IPS DF 4.7 (cell line): ENCODE measurements around the gene FOXD3.
A peak's percentile ranks its signal among the peaks of the same experiment; 100 is the strongest.

Source experiments
- DNase-seq: peaks from one replicate; pipeline ENCODE4 v3.0.0-alpha.2; 2013; ENCODE audit warnings: low spot score; ENCODE audit errors: extremely low read depth

Gene FOXD3

GRCh38 chr1:63322114-63322943 lies at the start of gene FOXD3:
Gene FOXD3, plus strand, starts transcription at chr1:63322567. Its CDS starts 492 bp downstream, at chr1:63323059.
- no peak for DNase-seq

GRCh38 chr1:63272811-63273210 lies 49.6 kb upstream of the FOXD3 start:
- no peak for DNase-seq

DNA sequence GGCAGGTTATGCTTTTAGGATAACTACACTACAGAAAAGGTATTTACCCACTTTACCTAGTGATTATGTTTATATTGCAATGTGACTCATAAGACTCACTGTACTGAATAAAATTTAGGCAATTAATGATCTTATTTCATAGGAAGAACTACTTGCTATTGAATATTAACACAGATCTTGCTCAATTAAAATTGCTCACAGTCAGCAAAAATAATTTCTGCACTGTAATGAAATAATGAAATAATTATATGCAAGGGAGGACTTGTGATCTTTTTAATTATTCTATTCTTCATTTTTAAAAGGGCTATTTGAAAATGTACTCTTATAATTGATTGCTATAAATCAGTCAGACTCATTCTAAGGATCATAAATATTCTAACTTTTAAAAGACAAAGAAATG lies 48.0 kb upstream of the FOXD3 start:
- no peak for DNase-seq

DNA sequence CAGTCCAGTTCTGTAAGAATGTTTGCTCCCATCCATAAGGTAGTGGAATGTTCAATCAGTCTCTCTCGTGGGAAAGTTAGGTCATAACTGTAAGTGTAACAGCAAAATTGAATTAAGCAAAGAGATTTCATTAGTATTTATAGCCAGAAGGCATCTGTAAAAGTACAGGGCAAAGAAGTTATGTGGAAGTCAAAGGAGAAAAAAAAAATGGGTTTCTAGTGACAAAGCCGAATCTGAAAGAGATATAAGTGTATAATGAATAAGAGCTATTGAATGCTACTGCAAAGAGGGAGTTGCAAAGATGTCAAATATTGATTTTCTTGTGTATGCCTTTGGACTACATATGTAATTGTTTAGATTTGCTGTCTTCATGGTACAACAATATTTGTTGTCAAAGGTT lies 47.4 kb upstream of the FOXD3 start:
- no peak for DNase-seq

DNA sequence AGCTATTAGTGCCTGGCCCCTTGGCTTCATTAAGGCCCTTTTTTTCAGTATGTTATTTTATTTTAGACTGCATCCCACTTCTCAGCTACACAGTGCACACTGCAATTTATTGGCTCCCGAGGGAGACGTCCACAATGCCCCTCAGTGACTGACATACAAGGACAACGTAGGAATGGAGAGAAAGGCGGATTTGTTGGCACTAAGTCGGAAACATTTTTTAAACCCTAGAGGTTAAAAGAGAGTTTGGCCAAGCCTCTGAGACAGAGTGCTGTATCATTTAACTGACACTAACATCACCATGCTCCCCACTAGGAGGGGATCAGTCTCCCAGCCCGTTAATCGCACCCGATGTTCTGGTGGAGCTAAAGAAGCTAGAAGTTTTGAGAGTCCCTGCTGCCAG lies 45.7 kb upstream of the FOXD3 start:
- DNase-seq = no peak

- no peak for DNase-seq
Measured at GRCh38 chr1:63277195-63278192, 44.9 kb upstream of the FOXD3 start.

DNA sequence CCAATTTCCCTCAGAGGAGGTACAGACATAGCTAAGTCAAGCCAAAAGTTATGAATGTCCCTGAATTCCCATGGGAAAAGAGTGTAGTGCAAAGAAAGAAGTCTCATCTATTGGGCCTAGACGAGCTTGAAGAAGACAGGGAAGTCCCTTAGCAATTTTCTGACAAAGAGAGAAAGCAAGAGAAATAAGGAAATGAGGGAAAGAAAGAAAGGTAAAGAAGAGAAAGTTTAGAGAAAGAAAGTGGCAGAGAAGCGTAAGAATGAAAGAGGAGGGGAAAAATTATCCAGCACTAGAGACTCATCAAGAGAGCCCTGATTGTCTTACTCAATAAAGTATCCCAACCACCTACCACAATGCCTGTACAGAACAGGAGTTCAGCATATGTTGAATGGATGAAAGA lies 40.6 kb upstream of the FOXD3 start:
- no peak for DNase-seq

GRCh38 chr1:63289135-63289534 lies 33.2 kb upstream of the FOXD3 start:
- no peak for DNase-seq

- DNase-seq = peak; percentile 93
Measured at GRCh38 chr1:63294803-63295594, 27.4 kb upstream of the FOXD3 start.

- DNase-seq = no peak
Measured at GRCh38 chr1:63304410-63304809, 18.0 kb upstream of the FOXD3 start.

DNA sequence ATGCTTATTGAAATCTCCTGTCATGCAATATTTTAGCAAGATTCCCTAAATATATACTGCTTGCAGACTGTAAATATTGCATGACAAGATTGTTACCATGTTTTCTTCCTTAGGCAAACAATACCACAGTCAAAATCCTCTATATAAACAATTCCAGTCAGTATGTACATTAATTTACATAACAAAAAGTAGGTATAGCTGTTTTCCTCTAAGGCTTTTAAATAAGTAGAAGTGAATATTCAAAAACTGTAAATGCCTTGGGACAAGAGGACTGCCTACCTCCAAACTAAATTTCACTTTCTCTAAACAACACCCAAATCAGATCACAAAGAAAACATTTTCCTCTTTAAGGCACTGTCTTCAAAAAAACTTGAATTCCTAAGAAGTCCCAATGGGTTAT lies 17.3 kb upstream of the FOXD3 start:
- DNase-seq = no peak

GRCh38 chr1:63307196-63307794 lies 15.1 kb upstream of the FOXD3 start:
- DNase-seq = no peak

GRCh38 chr1:63316598-63316983 lies 5.8 kb upstream of the FOXD3 start:
- DNase-seq = no peak

DNA sequence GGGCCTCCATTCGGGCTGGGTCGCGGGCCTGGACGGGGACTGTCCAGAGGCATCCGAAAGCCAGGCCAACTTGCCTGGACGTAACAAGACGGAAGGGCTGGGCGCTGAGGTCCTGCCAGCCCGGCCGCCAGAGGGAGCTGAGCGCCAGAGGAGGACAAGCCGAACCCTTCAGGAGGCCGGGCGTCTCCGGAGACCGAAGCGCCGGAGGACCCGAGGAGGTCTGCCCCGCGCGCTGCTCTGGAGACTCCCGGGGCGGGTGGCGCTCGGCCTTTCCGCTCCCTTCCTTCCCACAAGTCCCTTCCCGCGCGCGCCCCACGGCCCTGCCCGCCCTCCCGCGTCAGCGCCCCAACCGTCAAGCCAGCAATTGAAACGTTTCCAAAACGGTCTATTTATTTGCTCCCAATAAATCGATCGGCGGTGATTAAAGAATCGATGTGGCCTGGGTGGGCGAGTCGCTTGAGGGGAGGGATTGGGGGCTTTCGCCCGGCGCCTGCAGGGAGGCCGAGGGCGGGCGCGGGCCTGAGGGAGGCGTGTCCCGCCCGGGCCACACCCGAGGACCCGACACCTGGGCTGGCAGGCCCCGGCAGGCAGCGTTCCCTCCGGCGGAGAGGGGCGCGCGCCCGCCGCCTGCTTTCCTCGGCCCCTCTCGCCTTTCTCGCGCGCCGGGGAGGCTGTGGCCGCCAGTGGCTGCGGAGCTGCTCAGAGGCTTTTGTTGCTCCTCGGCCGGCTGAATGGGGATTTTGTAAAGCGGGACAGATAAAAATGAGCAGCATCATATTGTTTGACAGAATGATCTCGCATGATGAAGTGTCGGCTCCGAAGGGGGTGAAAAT lies 5.2 kb upstream of the FOXD3 start:
- no peak for DNase-seq

GRCh38 chr1:63317817-63318152 lies 4.6 kb upstream of the FOXD3 start:
- DNase-seq = no peak

GRCh38 chr1:63318201-63318979 lies 4.0 kb upstream of the FOXD3 start:
- DNase-seq = no peak

DNA sequence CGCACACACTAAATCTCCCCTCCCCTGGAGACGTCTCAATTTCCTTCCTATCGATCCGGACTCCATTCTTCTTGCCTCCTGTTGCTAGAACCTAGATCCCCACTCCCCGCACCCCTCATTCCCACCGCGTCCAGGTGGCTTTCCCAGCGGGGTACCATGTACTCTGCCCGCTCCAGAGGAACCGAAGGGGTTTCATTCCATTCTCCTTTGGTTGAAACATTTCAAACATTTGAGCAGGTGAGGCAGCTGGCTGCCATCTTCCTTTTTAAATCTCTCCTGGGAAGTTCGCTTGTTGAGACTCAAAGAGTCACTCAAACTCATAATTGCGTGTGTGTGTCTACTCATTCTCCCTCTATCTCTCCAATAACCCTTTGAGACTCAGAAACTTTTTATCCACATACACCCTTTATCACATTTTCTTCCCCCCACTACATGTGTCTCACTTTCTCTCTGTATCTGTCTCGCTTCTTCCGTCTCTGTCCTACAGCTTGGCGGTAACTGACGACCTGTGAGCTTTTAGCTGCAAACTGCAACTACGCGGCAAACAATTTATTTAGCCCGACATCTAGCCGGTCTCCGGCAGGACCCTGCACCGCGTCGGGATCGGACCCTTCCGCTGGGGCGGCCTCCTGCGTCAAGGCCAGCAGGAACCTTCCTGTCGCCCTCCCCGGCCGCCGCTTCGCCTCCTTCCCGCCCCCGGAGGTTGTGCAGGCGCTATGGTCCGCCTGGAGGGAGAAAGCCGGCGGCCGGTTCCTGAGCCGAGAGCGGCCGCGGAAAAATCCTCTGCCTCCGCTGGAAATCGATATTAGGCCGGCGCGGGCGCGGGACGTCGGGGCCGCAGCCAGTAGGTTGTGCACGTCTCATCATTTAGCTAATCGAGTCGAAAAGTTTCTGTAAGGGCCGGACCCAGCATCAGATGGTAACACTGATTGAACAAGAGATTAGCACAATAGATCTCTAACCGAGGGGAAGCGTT lies 3.0 kb upstream of the FOXD3 start:
- DNase-seq = no peak

DNA sequence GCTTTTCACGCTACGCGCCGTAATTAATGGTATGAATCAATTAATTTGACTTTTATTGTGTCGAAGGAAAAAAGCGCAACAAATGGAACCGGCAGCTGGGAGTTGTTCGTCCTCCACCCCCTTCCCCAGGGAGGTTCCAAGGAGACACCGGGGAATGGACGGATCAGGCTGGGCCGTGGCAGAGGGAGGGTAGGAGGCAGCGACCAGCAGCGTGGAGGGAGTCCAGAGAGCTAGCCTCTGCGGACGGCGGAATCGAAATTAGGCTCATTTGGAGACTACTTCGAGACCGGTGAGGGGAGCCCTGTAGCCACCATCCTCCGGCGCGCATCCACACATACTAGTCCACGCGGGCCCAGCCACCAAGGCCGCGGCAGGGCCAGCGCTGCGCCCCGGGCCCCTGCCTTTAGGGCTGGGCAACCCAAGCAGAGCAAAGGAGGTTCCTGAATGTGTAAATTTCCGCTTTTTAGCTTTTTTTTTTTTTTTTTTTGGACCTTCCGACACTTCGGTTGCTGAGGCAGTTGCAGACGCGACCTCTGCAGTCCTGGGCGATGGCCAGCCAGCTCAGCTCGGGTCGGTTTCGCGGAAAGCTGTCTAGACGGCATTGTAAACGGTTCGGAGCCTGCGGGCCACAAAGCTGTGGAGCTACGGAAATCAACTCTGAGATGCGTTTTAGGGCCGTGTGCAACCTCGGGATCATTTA lies 2.2 kb upstream of the FOXD3 start:
- no peak for DNase-seq
